Measurements from ENCODE around the gene WNK1. TPM values are rescaled to one million over a fixed set of nuclear protein-coding genes. Genes with fewer than 3 reads are reported as not detected.

Gene WNK1
- total RNA-seq, 1 donor from 2014 or later: 71.5 TPM

- no peak overlapping the region for H3K4me3 ChIP-seq (ENCODE audit: low read length in 3 of 3)
- no peaks in the 10 kb centered on the region for H3K9me3 ChIP-seq (ENCODE audit: control insufficient read depth in 3 of 3, low read length in 3 of 3)
- H3K36me3 ChIP-seq (ENCODE audit: control insufficient read depth in 3 of 3, insufficient read depth in 3 of 3, low read length in 3 of 3): no peaks in the 10 kb centered on the region
- H3K27ac ChIP-seq (ENCODE audit: low read depth, low read length): no peak overlapping the region
- no peak overlapping the region for H3K9ac ChIP-seq (ENCODE audit: low read depth in 1 of 3, low read length in 3 of 3)
- H3K27me3 ChIP-seq (ENCODE audit: control insufficient read depth in 3 of 3, insufficient read depth in 3 of 3, low read length in 3 of 3): no peaks in the 10 kb centered on the region
- H3K4me1 ChIP-seq (ENCODE audit: control insufficient read depth in 3 of 3, insufficient read depth in 3 of 3, low read length in 3 of 3): peaks cover 0 to 5% (median 5%) of the 10 kb centered on the region in 3 donors
Observed at GRCh38 chr12:953776-954175, 201.4 kb downstream of the WNK1 start.

DNA sequence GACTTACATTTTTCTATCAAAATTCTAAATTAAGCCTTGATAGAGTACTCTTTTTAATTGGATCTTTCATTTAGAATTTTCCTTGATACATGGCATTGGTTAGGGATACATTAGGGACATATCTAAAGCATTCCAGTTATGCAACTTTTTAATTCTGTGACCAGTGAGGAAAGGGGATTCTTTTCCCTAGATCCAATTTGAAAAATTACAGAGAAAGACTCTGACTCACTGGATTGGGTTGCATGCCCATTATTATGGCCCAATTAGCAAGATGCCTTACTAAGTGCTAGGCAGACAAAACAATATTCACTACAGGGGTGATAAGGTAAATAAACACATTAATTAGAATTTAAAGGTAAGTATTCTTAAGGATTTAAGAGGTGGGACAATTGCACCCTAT lies 202.4 kb downstream of the WNK1 start:
- no peak overlapping the region for H3K27ac ChIP-seq (ENCODE audit: low read depth, low read length)
- no peak overlapping the region for H3K4me3 ChIP-seq (ENCODE audit: low read length in 3 of 3)
- peaks cover 0 to 5% (median 5%) of the 10 kb centered on the region in 3 donors for H3K4me1 ChIP-seq (ENCODE audit: control insufficient read depth in 3 of 3, insufficient read depth in 3 of 3, low read length in 3 of 3)
- H3K36me3 ChIP-seq (ENCODE audit: control insufficient read depth in 3 of 3, insufficient read depth in 3 of 3, low read length in 3 of 3): no peaks in the 10 kb centered on the region
- no peaks in the 10 kb centered on the region for H3K9me3 ChIP-seq (ENCODE audit: control insufficient read depth in 3 of 3, low read length in 3 of 3)
- no peak overlapping the region for H3K9ac ChIP-seq (ENCODE audit: low read depth in 1 of 3, low read length in 3 of 3)
- H3K27me3 ChIP-seq (ENCODE audit: control insufficient read depth in 3 of 3, insufficient read depth in 3 of 3, low read length in 3 of 3): no peaks in the 10 kb centered on the region

DNA sequence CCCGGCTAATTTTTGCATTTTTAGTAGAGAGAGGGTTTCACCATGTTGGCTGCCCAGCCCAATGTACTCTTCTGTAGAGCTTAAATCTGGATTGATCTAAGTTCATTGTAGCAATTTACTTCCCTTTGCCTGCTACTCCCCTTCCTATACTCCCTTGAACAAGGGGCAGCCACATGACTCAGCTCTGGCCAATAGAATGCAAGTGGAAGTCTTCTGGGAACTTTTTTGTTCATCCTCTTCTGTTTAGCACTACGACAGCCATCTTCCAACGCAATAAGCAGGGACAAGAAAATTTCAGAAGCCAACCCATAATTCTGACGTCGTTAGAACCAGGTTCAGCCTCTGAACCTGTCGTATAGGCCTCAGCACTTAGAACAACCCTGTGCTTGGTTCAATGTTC lies 203.6 kb downstream of the WNK1 start:
- no peak overlapping the region for H3K27ac ChIP-seq (ENCODE audit: low read depth, low read length)
- H3K4me3 ChIP-seq (ENCODE audit: low read length in 3 of 3): no peak overlapping the region
- no peaks in the 10 kb centered on the region for H3K27me3 ChIP-seq (ENCODE audit: control insufficient read depth in 3 of 3, insufficient read depth in 3 of 3, low read length in 3 of 3)
- no peaks in the 10 kb centered on the region for H3K9me3 ChIP-seq (ENCODE audit: control insufficient read depth in 3 of 3, low read length in 3 of 3)
- H3K4me1 ChIP-seq (ENCODE audit: control insufficient read depth in 3 of 3, insufficient read depth in 3 of 3, low read length in 3 of 3): peaks cover 0 to 3% (median 0%) of the 10 kb centered on the region in 3 donors
- no peak overlapping the region for H3K9ac ChIP-seq (ENCODE audit: low read depth in 1 of 3, low read length in 3 of 3)
- no peaks in the 10 kb centered on the region for H3K36me3 ChIP-seq (ENCODE audit: control insufficient read depth in 3 of 3, insufficient read depth in 3 of 3, low read length in 3 of 3)

- Histone ChIP-seq H3K4me3 (ENCODE audit: low read length in 3 of 3) (no peak overlapping the region), H3K9ac (ENCODE audit: low read depth in 1 of 3, low read length in 3 of 3) (no peak overlapping the region), H3K27ac (ENCODE audit: low read depth, low read length) (no peak overlapping the region), H3K9me3 (ENCODE audit: control insufficient read depth in 3 of 3, low read length in 3 of 3) (no peaks in the 10 kb centered on the region), H3K36me3 (ENCODE audit: control insufficient read depth in 3 of 3, insufficient read depth in 3 of 3, low read length in 3 of 3) (no peaks in the 10 kb centered on the region), H3K27me3 (ENCODE audit: control insufficient read depth in 3 of 3, insufficient read depth in 3 of 3, low read length in 3 of 3) (no peaks in the 10 kb centered on the region), H3K4me1 (ENCODE audit: control insufficient read depth in 3 of 3, insufficient read depth in 3 of 3, low read length in 3 of 3) (peaks cover 0 to 3% (median 0%) of the 10 kb centered on the region in 3 donors)
Observed at GRCh38 chr12:958588-959123, 206.3 kb downstream of the WNK1 start.

Small RNA genes within 50 kb of the gene (small RNA-seq; reads per million reads assigned to genes)
- not detected for gene RNU4ATAC16P

Other genes starting within 250 kb of the WNK1 start
- 2.6 TPM for gene NINJ2, start 89.1 kb upstream of the WNK1 start, total RNA-seq
- gene RAD52, start 197.1 kb downstream of the WNK1 start, total RNA-seq: 13.0 TPM
- 56.9 TPM for gene ERC1, start 238.6 kb downstream of the WNK1 start, total RNA-seq